Gastroesophageal sphincter (tissue), 3 donors: ENCODE data around the gene STK16.

Experiments used
- CTCF ChIP-seq, 4 experiments: fragments of 200-600 bp in 2 of 4; fragments of 450-650 bp in 2 of 4; sonication (generic) in 1 of 4; IDR thresholded peaks; one replicate each; pipeline ENCODE4 v1.5.1; 2017 to 2019; ENCODE audit warnings: antibody characterized with exemption in 4 of 4, mild to moderate bottlenecking in 2 of 4, moderate library complexity in 2 of 4
- POLR2A ChIP-seq, 2 donors: fragments of 450-650 bp; IDR thresholded peaks; one replicate each; pipeline ENCODE4 v1.6.1; 2017; ENCODE audit warnings: antibody characterized with exemption in 2 of 2, mild to moderate bottlenecking in 2 of 2, moderate library complexity in 1 of 2
- POLR2AphosphoS5 ChIP-seq: sonication (generic); formaldehyde crosslinking; IDR thresholded peaks from one replicate; pipeline ENCODE4 v1.6.1; 2017; ENCODE audit warnings: antibody characterized with exemption

GRCh38 chr2:219289537-219290361 lies 44.5 kb downstream of the STK16 start:
- TF ChIP-seq CTCF (IDR thresholded peaks at IDR 0.05) (no peak), POLR2AphosphoS5 (peak; percentile 75), POLR2A (IDR thresholded peaks at IDR 0.05) (no peak)
